Esophagus squamous epithelium (tissue), 5 donors: ENCODE data around the gene OSBPL8. TPM values are rescaled to one million over a fixed set of nuclear protein-coding genes. Genes with fewer than 3 reads are reported as not detected.

Experiments
- DNase-seq: peaks from one replicate; lab custom pipeline; 2025; lab: John Stamatoyannopoulos, UW
- H3K27ac ChIP-seq, 4 donors: fragments of 200-600 bp; sonication (generic); one replicate each; pipeline ENCODE4 v1.5.1; 2016 to 2019; ENCODE audit warnings: mild to moderate bottlenecking in 1 of 4
- H3K27me3 ChIP-seq, 4 donors: fragments of 200-600 bp; sonication (generic); 1 replicate in 3 of 4; 2 replicates in 1 of 4; pipeline versions ENCODE4 v1.5.1 to v1.6.0; 2017 to 2021; ENCODE audit warnings: antibody characterized with exemption in 1 of 4
- H3K36me3 ChIP-seq, 3 donors: fragments of 200-600 bp; sonication (generic); one replicate each; pipeline ENCODE4 v1.5.1; 2016 to 2019
- H3K4me1 ChIP-seq, 3 donors: fragments of 200-600 bp; sonication (generic); one replicate each; pipeline ENCODE4 v1.5.1; 2017 to 2019
- H3K4me3 ChIP-seq, 4 donors: fragments of 200-600 bp; sonication (generic); 1 replicate in 3 of 4; 2 replicates in 1 of 4; pipeline ENCODE4 v1.5.1; 2016 to 2019; ENCODE audit warnings: mild to moderate bottlenecking in 2 of 4, moderate library complexity in 1 of 4
- H3K9me3 ChIP-seq, 3 donors: fragments of 200-600 bp; sonication (generic); one replicate each; pipeline ENCODE4 v1.5.1; 2016 to 2019
- CTCF ChIP-seq, 6 experiments: fragments of 450-650 bp in 4 of 6; fragments of 200-600 bp in 2 of 6; sonication (generic) in 2 of 6; IDR thresholded peaks; one replicate each; pipeline ENCODE4 v1.5.1; 2016 to 2019; ENCODE audit warnings: antibody characterized with exemption in 6 of 6, mild to moderate bottlenecking in 4 of 6, moderate library complexity in 4 of 6
- POLR2A ChIP-seq, 4 donors: fragments of 450-650 bp; IDR thresholded peaks; one replicate each; pipeline ENCODE4 v1.6.1; 2017; ENCODE audit warnings: antibody characterized with exemption in 4 of 4, mild to moderate bottlenecking in 4 of 4, moderate library complexity in 3 of 4
- WGBS, 2 donors: methylation state at CpG; one replicate each; pipeline ENCODE4 v1.1.5; 2018; 5-methylcytosine and 5-hydroxymethylcytosine counted together
- intact Hi-C: fragments of 100-400 bp; cut with DNase I; formaldehyde crosslinking; loops from one replicate; pipeline ENCODE4 v1.15.0; 2022
- total RNA-seq, 4 donors: library from RNA; depleted of rRNA; stranded (reverse); fragments of >200 nt; gene quantifications; one replicate each; pipeline ENCODE4 v1.1.0, GENCODE V29; 2016
- donor health status: DM: yes; HTN: yes; CAD: no.

OSBPL8 gene
- total RNA-seq, 4 donors from 2014 or later, result 30.3 to 60.8 (median 43.0) TPM

DNA sequence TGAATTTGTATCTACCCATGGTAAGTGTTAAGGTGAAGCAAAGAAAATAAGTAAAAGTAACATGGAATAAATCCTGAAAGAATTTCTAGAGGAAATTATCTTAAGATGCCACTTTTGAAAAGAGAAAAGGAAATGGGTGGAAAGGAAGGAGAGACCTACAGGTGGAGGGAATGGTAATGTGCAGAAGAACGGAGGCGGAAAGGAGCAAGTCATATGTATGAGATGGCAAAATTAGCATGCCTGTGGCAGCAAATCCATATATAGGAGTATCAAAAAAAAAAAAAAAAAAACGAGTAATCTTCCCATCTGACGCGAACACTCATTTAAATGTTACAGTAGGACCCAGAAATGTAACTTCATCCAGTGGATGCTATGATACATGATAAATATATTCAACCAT is 23.0 kb downstream of the OSBPL8 start:
- no peaks in the 10 kb centered on the region for H3K27me3 ChIP-seq
- H3K4me1 ChIP-seq, result peaks cover 0 to 5% (median 4%) of the 10 kb centered on the region in 3 donors
- intact Hi-C loops, result no loop called here
- no peak for DNase-seq
- TF ChIP-seq CTCF (IDR thresholded peaks at IDR 0.05) (no peak), POLR2A (IDR thresholded peaks at IDR 0.05) (no peak)
- no peaks in the 10 kb centered on the region for H3K9me3 ChIP-seq
- no peaks in the 10 kb centered on the region for H3K36me3 ChIP-seq
- no peak overlapping the region for H3K4me3 ChIP-seq
- WGBS, 2 donors, result 91 to 94% methylated on average over 5 of the region's 5 CpGs
- no peak overlapping the region for H3K27ac ChIP-seq

DNA sequence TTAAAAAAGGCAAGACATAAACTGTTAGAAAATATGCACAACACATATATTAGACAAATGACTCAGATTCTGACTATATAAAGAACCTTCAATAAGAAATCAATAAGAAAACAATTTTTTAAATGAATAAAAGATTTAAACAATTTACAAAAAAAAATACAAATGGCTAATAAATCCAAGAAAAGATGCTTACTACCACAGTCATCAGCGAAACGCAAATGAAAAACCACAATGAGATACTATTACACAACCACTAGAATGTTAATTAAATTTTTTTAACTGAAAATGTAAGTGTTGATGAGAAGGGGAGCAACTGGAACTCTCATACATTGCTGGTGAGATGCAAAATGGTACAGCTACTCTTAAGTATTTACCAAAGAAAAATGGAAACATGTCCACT is 24.4 kb downstream of the OSBPL8 start:
- intact Hi-C loops, result no loop called here

DNA sequence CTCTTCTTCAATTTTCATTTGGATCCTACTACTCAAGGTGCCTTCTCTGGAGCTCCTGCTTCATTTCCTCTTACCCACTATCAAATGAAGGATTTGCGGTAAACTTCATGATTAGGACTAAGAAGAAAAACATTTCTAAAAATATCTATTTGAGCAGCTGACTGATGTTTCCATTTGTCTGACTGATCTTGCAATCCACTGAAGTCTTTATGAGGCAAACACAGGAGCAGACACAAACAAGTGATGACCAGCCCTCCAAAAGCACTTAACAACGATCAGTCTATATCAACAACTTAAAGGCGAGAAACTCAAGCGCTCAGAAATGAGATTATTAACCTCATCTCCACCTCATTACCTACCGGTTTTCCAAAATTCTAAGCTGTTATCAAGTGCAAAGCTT is 26.2 kb downstream of the OSBPL8 start:
- H3K9me3 ChIP-seq, result no peaks in the 10 kb centered on the region
- DNase-seq, result no peak
- no peaks in the 10 kb centered on the region for H3K27me3 ChIP-seq
- TF ChIP-seq POLR2A (IDR thresholded peaks at IDR 0.05) (no peak), CTCF (IDR thresholded peaks at IDR 0.05) (no peak)
- H3K27ac ChIP-seq, result no peak overlapping the region
- intact Hi-C loops, result no loop called here
- H3K36me3 ChIP-seq, result no peaks in the 10 kb centered on the region
- WGBS, 2 donors, result 81 to 91% methylated on average over 5 of the region's 5 CpGs
- H3K4me1 ChIP-seq, result peaks cover 0 to 18% (median 4%) of the 10 kb centered on the region in 3 donors
- no peak overlapping the region for H3K4me3 ChIP-seq

More for the DNA sequence above, 24.4 kb downstream of the OSBPL8 start:
- H3K4me3 ChIP-seq, result no peak overlapping the region
- H3K27ac ChIP-seq, result no peak overlapping the region
- DNase-seq, result no peak
- H3K4me1 ChIP-seq, result peaks cover 0 to 9% (median 4%) of the 10 kb centered on the region in 3 donors
- TF ChIP-seq POLR2A (IDR thresholded peaks at IDR 0.05), result no peak
- TF ChIP-seq CTCF (IDR thresholded peaks at IDR 0.05), result no peak
- no peaks in the 10 kb centered on the region for H3K36me3 ChIP-seq
- H3K9me3 ChIP-seq, result no peaks in the 10 kb centered on the region
- WGBS, 2 donors, result 85 to 92% methylated on average over 2 of the region's 2 CpGs
- H3K27me3 ChIP-seq, result no peaks in the 10 kb centered on the region

DNA sequence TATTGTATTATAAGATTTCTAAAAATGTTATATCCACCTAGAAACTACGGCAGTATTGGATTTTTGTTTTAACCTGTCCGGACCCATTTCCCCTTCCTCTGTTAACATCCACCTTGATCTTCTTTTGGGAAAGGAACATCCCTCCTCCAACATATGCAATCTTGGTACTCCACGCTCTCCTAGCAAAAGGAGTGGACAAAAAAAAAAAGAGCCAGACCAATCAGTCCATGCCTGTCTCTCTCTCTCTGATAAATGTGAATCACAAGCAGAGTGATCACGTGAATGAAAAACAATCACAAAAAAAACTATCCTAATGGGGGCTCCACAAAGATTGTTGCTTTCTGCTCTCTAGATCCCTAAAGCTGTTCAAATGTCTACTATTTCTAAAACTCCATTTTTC is 27.1 kb downstream of the OSBPL8 start:
- no peak overlapping the region for H3K4me3 ChIP-seq
- H3K4me1 ChIP-seq, result peaks cover 0 to 18% (median 4%) of the 10 kb centered on the region in 3 donors
- no peaks in the 10 kb centered on the region for H3K27me3 ChIP-seq
- no peak for TF ChIP-seq POLR2A (IDR thresholded peaks at IDR 0.05)
- no peak for TF ChIP-seq CTCF (IDR thresholded peaks at IDR 0.05)
- 94 to 95% methylated on average over 4 of the region's 4 CpGs for WGBS, 2 donors
- H3K9me3 ChIP-seq, result no peaks in the 10 kb centered on the region
- H3K36me3 ChIP-seq, result peaks cover 0 to 4% (median 0%) of the 10 kb centered on the region in 3 donors
- intact Hi-C loops, result no loop called here
- DNase-seq, result no peak
- no peak overlapping the region for H3K27ac ChIP-seq

GRCh38 chr12:76531056-76531455 is 28.5 kb downstream of the OSBPL8 start:
- DNase-seq, result no peak
- no peak overlapping the region for H3K4me3 ChIP-seq
- H3K27ac ChIP-seq, result no peak overlapping the region
- H3K9me3 ChIP-seq, result no peaks in the 10 kb centered on the region
- intact Hi-C loops, result no loop called here
- H3K4me1 ChIP-seq, result peaks cover 0 to 18% (median 4%) of the 10 kb centered on the region in 3 donors
- H3K36me3 ChIP-seq, result peaks cover 0 to 4% (median 0%) of the 10 kb centered on the region in 3 donors
- no peaks in the 10 kb centered on the region for H3K27me3 ChIP-seq
- no peak for TF ChIP-seq CTCF (IDR thresholded peaks at IDR 0.05)
- TF ChIP-seq POLR2A (IDR thresholded peaks at IDR 0.05), result no peak
